NCI-H2227 (cell line): ENCODE data around the gene DNMT3A.
A peak's percentile ranks its signal among the peaks of the same experiment; 100 is the strongest.

ENCODE experiments used
- DNase-seq: peaks from one replicate; lab custom pipeline; 2025; ENCODE audit not compliant: unreplicated experiment; lab: John Stamatoyannopoulos, UW

The DNMT3A gene

GRCh38 chr2:25328152-25329085 lies 13.3 kb downstream of the DNMT3A start:
- no peak for DNase-seq

GRCh38 chr2:25326326-25327013 lies 15.3 kb downstream of the DNMT3A start:
- no peak for DNase-seq

- DNase-seq, result no peak
Measured at GRCh38 chr2:25324905-25325592, 16.7 kb downstream of the DNMT3A start.

GRCh38 chr2:25324251-25324650 lies 17.5 kb downstream of the DNMT3A start:
- no peak for DNase-seq

GRCh38 chr2:25323610-25324189 lies 18.0 kb downstream of the DNMT3A start:
- DNase-seq, result no peak

GRCh38 chr2:25323042-25323514 lies 18.6 kb downstream of the DNMT3A start:
- peak; percentile 58 for DNase-seq

GRCh38 chr2:25322312-25322711 lies 19.4 kb downstream of the DNMT3A start:
- DNase-seq, result peak; percentile 45

GRCh38 chr2:25320077-25320476 lies 21.6 kb downstream of the DNMT3A start:
- DNase-seq, result no peak

- no peak for DNase-seq
Measured at GRCh38 chr2:25316101-25316500, 25.6 kb downstream of the DNMT3A start.

- no peak for DNase-seq
Measured at GRCh38 chr2:25315316-25315680, 26.4 kb downstream of the DNMT3A start.

- DNase-seq, result peak; percentile 89
Measured at GRCh38 chr2:25314514-25315315, 27.0 kb downstream of the DNMT3A start.

- no peak for DNase-seq
Measured at GRCh38 chr2:25313711-25314513, 27.8 kb downstream of the DNMT3A start.

GRCh38 chr2:25312958-25313710 lies 28.6 kb downstream of the DNMT3A start:
- no peak for DNase-seq

- no peak for DNase-seq
Measured at GRCh38 chr2:25311865-25312575, 29.7 kb downstream of the DNMT3A start.

- peak; percentile 57 for DNase-seq
Measured at GRCh38 chr2:25310965-25311864, 30.5 kb downstream of the DNMT3A start.

GRCh38 chr2:25310709-25310964 lies 31.1 kb downstream of the DNMT3A start:
- DNase-seq, result no peak

- DNase-seq, result peak; percentile 68
Measured at GRCh38 chr2:25309402-25309801, 32.3 kb downstream of the DNMT3A start.
